ENCODE data around the gene PPP2R3A.

Gene PPP2R3A

GRCh38 chr3:136194409-136195257 is 229.1 kb downstream of the PPP2R3A start:
- DNase-seq (ENCODE audit: low read depth in 3 of 3) = peak; percentile 31 to 54 (median 31)

GRCh38 chr3:136195258-136196063 is 229.9 kb downstream of the PPP2R3A start:
- DNase-seq (ENCODE audit: low read depth in 3 of 3) = peak; percentile 48 to 61 (median 55)

- DNase-seq (ENCODE audit: low read depth in 3 of 3) = no peak
Measured at GRCh38 chr3:136196064-136196400, 230.5 kb downstream of the PPP2R3A start, which contains the start of gene MSL2. TSS of gene MSL2 (minus strand) at chr3:136196335. CDS start at chr3:136195113, 1,222 bp downstream.

GRCh38 chr3:136196401-136197158 is 231.1 kb downstream of the PPP2R3A start:
- peak; percentile 99 to 100 (median 99) for DNase-seq (ENCODE audit: low read depth in 3 of 3)

- no peak for DNase-seq (ENCODE audit: low read depth in 3 of 3)
Measured at GRCh38 chr3:136197159-136197793, 231.7 kb downstream of the PPP2R3A start.
